MM.1S (cell line): ENCODE measurements around the gene C8B.
A peak's percentile ranks its signal among the peaks of the same experiment; 100 is the strongest.

Source experiments
- DNase-seq: peaks from one replicate; pipeline ENCODE4 v3.0.0-alpha.2; 2015
- H2AFZ ChIP-seq: fragments of 300-600 bp; sonication (generic); 2 replicates; pipeline ENCODE4 v1.6.0; 2016; ENCODE audit warnings: antibody characterized with exemption, low read length
- H3F3A ChIP-seq: fragments of 300-600 bp; sonication (generic); 2 replicates; pipeline ENCODE4 v1.6.1; 2016; ENCODE audit warnings: mild to moderate bottlenecking, antibody characterized with exemption, low read length, moderate library complexity, mixed read lengths; ENCODE audit not compliant: insufficient read depth
- H3K27ac ChIP-seq: fragments of 300-600 bp; sonication (generic); 2 replicates; pipeline ENCODE4 v1.5.1; 2016; ENCODE audit warnings: mild to moderate bottlenecking, low read length
- H3K27me3 ChIP-seq: fragments of 300-600 bp; sonication (generic); replicated peaks from 2 replicates; pipeline ENCODE4 v1.6.0; 2016; ENCODE audit warnings: low read length; ENCODE audit not compliant: insufficient read depth
- H3K36me3 ChIP-seq: fragments of 300-600 bp; sonication (generic); replicated peaks from 2 replicates; pipeline ENCODE4 v1.6.1; 2016; ENCODE audit warnings: mild to moderate bottlenecking, low read length, mixed read lengths; ENCODE audit not compliant: insufficient read depth
- H3K4me1 ChIP-seq: fragments of 300-600 bp; sonication (generic); 2 replicates; pipeline ENCODE4 v1.6.1; 2016; ENCODE audit warnings: low read length, mixed read lengths
- H3K4me2 ChIP-seq: fragments of 300-600 bp; sonication (generic); 2 replicates; pipeline ENCODE4 v1.6.0; 2016; ENCODE audit warnings: low read depth, low read length
- H3K4me3 ChIP-seq: fragments of 300-600 bp; sonication (generic); 2 replicates; pipeline ENCODE4 v1.5.1; 2016; ENCODE audit warnings: low read length, mixed read lengths
- H3K79me2 ChIP-seq: fragments of 300-600 bp; sonication (generic); 2 replicates; pipeline ENCODE4 v1.6.1; 2016; ENCODE audit warnings: mixed run types, low read length, mixed read lengths
- H3K9ac ChIP-seq: fragments of 300-600 bp; sonication (generic); 2 replicates; pipeline ENCODE4 v1.6.1; 2016; ENCODE audit warnings: low read length, mixed read lengths
- H3K9me2 ChIP-seq: fragments of 300-600 bp; sonication (generic); replicated peaks from 2 replicates; pipeline ENCODE4 v1.6.1; 2016; ENCODE audit warnings: mild to moderate bottlenecking, low read length, mixed read lengths; ENCODE audit not compliant: insufficient read depth
- H3K9me3 ChIP-seq: fragments of 300-600 bp; sonication (generic); replicated peaks from 2 replicates; pipeline ENCODE4 v1.6.1; 2016; ENCODE audit warnings: mild to moderate bottlenecking, low read length, mixed read lengths; ENCODE audit not compliant: insufficient read depth
- H4K20me1 ChIP-seq: fragments of 300-600 bp; sonication (generic); 2 replicates; pipeline ENCODE4 v1.6.1; 2016; ENCODE audit warnings: mild to moderate bottlenecking, low read length, moderate library complexity, mixed read lengths; ENCODE audit not compliant: insufficient read depth
- CTCF ChIP-seq: fragments of 300-600 bp; sonication (generic); IDR thresholded peaks from 2 replicates; pipeline ENCODE4 v1.5.1; 2016; ENCODE audit warnings: antibody characterized with exemption, low read length, mixed read lengths
- EZH2 ChIP-seq: fragments of 300-600 bp; sonication (generic); optimal IDR thresholded peaks from 2 replicates; pipeline ENCODE3; 2017; ENCODE audit warnings: low read depth, mild to moderate bottlenecking, antibody characterized with exemption, low read length, mixed read lengths
- EZH2phosphoT487 ChIP-seq: fragments of 300-600 bp; sonication (generic); IDR thresholded peaks from 2 replicates; pipeline ENCODE4 v1.6.1; 2018; ENCODE audit warnings: antibody characterized with exemption, low read length

The C8B gene

DNA sequence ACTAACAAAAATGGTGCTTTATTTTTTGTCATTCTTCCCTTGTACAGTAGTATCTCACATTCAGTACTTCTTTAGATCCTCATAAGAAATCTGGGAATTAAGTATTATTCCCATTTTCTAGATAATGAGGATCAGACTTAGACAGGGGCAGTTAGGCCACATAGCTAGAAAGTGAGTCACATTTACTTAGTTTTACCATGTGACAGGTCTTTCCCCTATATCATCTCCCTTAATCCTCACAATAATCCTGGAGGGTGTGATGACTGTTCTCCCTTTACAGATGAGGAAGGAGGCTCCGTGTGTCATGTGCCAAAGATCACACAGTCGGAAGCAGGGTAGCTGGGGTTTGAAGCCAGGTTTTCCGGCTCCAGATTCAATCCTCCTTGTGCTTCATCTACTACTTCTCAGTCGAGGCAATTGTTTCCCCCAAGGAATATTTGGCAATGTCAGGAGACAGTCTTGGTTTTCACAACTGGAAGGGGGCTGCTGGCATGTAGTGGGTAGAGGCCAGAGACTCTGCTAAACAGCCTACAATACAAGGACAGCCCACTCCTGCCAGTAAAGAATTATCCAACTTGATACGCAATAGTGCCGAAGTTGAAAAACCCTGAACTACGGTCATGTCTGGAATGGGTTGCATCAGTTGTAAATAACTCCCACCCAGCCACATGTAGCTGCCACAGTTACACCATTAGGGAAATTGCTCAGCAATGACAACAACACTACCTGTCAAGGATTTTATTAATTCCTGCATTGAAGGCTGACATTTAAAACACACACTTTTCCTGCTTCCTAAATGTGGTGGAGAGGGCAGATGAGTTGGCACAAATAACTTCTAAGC lies 54.5 kb downstream of the C8B start:
- Histone ChIP-seq H3K4me3 (no peak overlapping the region), H3K9me3 (no peaks in the 10 kb centered on the region), H3F3A (no peaks in the 10 kb centered on the region), H3K4me2 (no peak overlapping the region), H3K36me3 (no peaks in the 10 kb centered on the region), H3K9ac (no peak overlapping the region), H3K9me2 (no peaks in the 10 kb centered on the region), H3K79me2 (no peaks in the 10 kb centered on the region), H3K4me1 (peaks cover 10% of the 10 kb centered on the region; the same call in 1 of the 2 replicates), H4K20me1 (no peaks in the 10 kb centered on the region), H3K27ac (no peak overlapping the region), H3K27me3 (no peaks in the 10 kb centered on the region), H2AFZ (no peak overlapping the region)
- TF ChIP-seq CTCF, result no peak
- TF ChIP-seq EZH2phosphoT487, result no peak
- TF ChIP-seq EZH2, result no peak
- DNase-seq, result no peak

- no peak overlapping the region for H3K4me2 ChIP-seq
- H3K9me2 ChIP-seq, result no peaks in the 10 kb centered on the region
- H3K4me1 ChIP-seq, result peaks cover 10% of the 10 kb centered on the region; the same call in 1 of the 2 replicates
- no peaks in the 10 kb centered on the region for H3F3A ChIP-seq
- no peaks in the 10 kb centered on the region for H3K9me3 ChIP-seq
- H3K36me3 ChIP-seq, result no peaks in the 10 kb centered on the region
- no peaks in the 10 kb centered on the region for H4K20me1 ChIP-seq
- H3K79me2 ChIP-seq, result no peaks in the 10 kb centered on the region
- no peaks in the 10 kb centered on the region for H3K27me3 ChIP-seq
- no peak overlapping the region for H3K27ac ChIP-seq
- TF ChIP-seq CTCF, result no peak
- no peak for TF ChIP-seq EZH2phosphoT487
- no peak for TF ChIP-seq EZH2
- H3K9ac ChIP-seq, result no peak overlapping the region
- H3K4me3 ChIP-seq, result no peak overlapping the region
- no peak overlapping the region for H2AFZ ChIP-seq
- no peak for DNase-seq
Observed at GRCh38 chr1:56910441-56910985, 55.3 kb downstream of the C8B start.

DNA sequence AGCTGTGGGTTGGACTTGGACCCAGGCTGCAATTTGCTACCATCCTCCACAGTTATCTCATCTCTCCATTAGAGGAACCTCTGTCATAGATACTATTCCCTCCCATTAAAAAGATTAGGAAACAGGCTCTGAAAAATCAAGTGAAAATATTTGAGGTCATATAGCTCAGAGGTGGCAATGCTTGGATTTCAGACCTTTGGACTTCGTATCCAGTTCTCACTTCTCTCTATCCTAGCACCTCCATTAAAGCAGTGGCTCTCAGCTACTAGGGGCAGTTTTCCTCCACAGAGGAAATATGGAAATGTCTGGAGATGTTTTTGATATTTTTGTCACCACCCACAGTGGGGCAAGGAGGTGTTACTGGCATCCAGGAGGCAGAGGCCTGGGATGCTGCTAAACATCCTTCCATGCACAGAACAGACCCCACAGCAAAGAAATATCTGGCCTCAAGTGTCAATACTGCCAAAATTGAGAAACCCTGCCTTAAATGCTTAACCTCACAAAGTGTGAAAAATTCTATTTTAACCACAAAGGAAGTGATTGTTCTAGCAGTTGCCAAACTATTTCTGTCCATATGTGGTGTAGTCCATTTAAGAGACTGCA lies 57.1 kb downstream of the C8B start:
- H4K20me1 ChIP-seq, result no peaks in the 10 kb centered on the region
- H3K79me2 ChIP-seq, result no peaks in the 10 kb centered on the region
- H3K27me3 ChIP-seq, result no peaks in the 10 kb centered on the region
- no peak overlapping the region for H3K9ac ChIP-seq
- no peak overlapping the region for H3K27ac ChIP-seq
- peak; percentile 58 for DNase-seq
- no peak overlapping the region; the same call in 1 of the 2 replicates for H3K4me2 ChIP-seq
- H3K4me1 ChIP-seq, result peaks cover 10% of the 10 kb centered on the region; the same call in 1 of the 2 replicates
- no peaks in the 10 kb centered on the region for H3K9me2 ChIP-seq
- no peaks in the 10 kb centered on the region for H3K36me3 ChIP-seq
- H2AFZ ChIP-seq, result no peak overlapping the region
- TF ChIP-seq EZH2phosphoT487, result no peak
- no peak for TF ChIP-seq EZH2
- TF ChIP-seq CTCF, result no peak
- no peaks in the 10 kb centered on the region for H3F3A ChIP-seq
- H3K4me3 ChIP-seq, result no peak overlapping the region
- H3K9me3 ChIP-seq, result no peaks in the 10 kb centered on the region
